Peyer's patch (tissue), 4 donors: ENCODE measurements around the gene STH. TPM values are rescaled to one million over a fixed set of nuclear protein-coding genes. Genes with fewer than 3 reads are reported as not detected.

Source experiments
- DNase-seq, 3 donors: peaks; one replicate each; pipeline ENCODE4 v3.0.0-alpha.2; 2017 to 2019
- H3K27ac ChIP-seq, 4 donors: fragments of 200-600 bp; sonication (generic); one replicate each; pipeline ENCODE4 v1.5.1; 2016 to 2019
- H3K27me3 ChIP-seq, 2 donors: fragments of 200-600 bp; sonication (generic); one replicate each; pipeline ENCODE4 v1.5.1; 2019
- H3K36me3 ChIP-seq, 3 donors: fragments of 200-600 bp; sonication (generic); one replicate each; pipeline ENCODE4 v1.5.1; 2016 to 2019
- H3K4me1 ChIP-seq, 4 donors: fragments of 200-600 bp; sonication (generic); one replicate each; pipeline ENCODE4 v1.5.1; 2016 to 2019
- H3K4me3 ChIP-seq, 4 donors: fragments of 200-600 bp; sonication (generic); 1 replicate in 3 of 4; 2 replicates in 1 of 4; pipeline ENCODE4 v1.5.1; 2016 to 2019; ENCODE audit warnings: mild to moderate bottlenecking in 1 of 4
- H3K9me3 ChIP-seq, 4 donors: fragments of 200-600 bp; sonication (generic); one replicate each; pipeline ENCODE4 v1.5.1; 2016 to 2019; ENCODE audit warnings: mild to moderate bottlenecking in 1 of 4
- CTCF ChIP-seq, 6 experiments: fragments of 450-650 bp in 4 of 6; fragments of 200-600 bp in 2 of 6; sonication (generic) in 1 of 6; IDR thresholded peaks; one replicate each; pipeline ENCODE4 v1.5.1; 2017 to 2019; ENCODE audit warnings: antibody characterized with exemption in 6 of 6, mild to moderate bottlenecking in 3 of 6, moderate library complexity in 1 of 6
- POLR2A ChIP-seq, 2 donors: fragments of 450-650 bp; IDR thresholded peaks; one replicate each; pipeline ENCODE4 v1.5.1; 2017; ENCODE audit warnings: antibody characterized with exemption in 2 of 2, mild to moderate bottlenecking in 2 of 2, moderate library complexity in 2 of 2
- total RNA-seq, 4 donors: library from RNA; depleted of rRNA; stranded (reverse); fragments of >200 nt; gene quantifications; one replicate each; pipeline ENCODE4 v1.1.0, GENCODE V29; 2016

The STH gene
- total RNA-seq, 4 donors from 2014 or later, result not detected

GRCh38 chr17:45992904-45993303, 6.1 kb upstream of the STH start:
- DNase-seq, result no peak
- Histone ChIP-seq H3K36me3 (no peaks in the 10 kb centered on the region), H3K27ac (no peak overlapping the region), H3K4me3 (no peak overlapping the region), H3K9me3 (no peaks in the 10 kb centered on the region), H3K4me1 (no peaks in the 10 kb centered on the region), H3K27me3 (no peaks in the 10 kb centered on the region)
- no peak for TF ChIP-seq CTCF (IDR thresholded peaks at IDR 0.05)
- TF ChIP-seq POLR2A (IDR thresholded peaks at IDR 0.05), result no peak

- H3K9me3 ChIP-seq, result no peaks in the 10 kb centered on the region
- H3K27ac ChIP-seq, result no peak overlapping the region
- TF ChIP-seq CTCF (IDR thresholded peaks at IDR 0.05) (no peak), POLR2A (IDR thresholded peaks at IDR 0.05) (no peak)
- H3K36me3 ChIP-seq, result no peaks in the 10 kb centered on the region
- no peak overlapping the region for H3K4me3 ChIP-seq
- no peaks in the 10 kb centered on the region for H3K27me3 ChIP-seq
- no peaks in the 10 kb centered on the region for H3K4me1 ChIP-seq
- no peak for DNase-seq
Observed at GRCh38 chr17:45993962-45994627, 5.0 kb upstream of the STH start.

- H3K9me3 ChIP-seq, result no peaks in the 10 kb centered on the region
- TF ChIP-seq POLR2A (IDR thresholded peaks at IDR 0.05) (no peak), CTCF (IDR thresholded peaks at IDR 0.05) (no peak)
Observed at GRCh38 chr17:45994987-45995386, 4.1 kb upstream of the STH start.

GRCh38 chr17:45995627-45996270, 3.3 kb upstream of the STH start:
- TF ChIP-seq POLR2A (IDR thresholded peaks at IDR 0.05), result no peak
- TF ChIP-seq CTCF (IDR thresholded peaks at IDR 0.05), result no peak
- no peak overlapping the region for H3K4me3 ChIP-seq
- no peaks in the 10 kb centered on the region for H3K9me3 ChIP-seq
- no peaks in the 10 kb centered on the region for H3K36me3 ChIP-seq
- H3K4me1 ChIP-seq, result no peaks in the 10 kb centered on the region
- H3K27me3 ChIP-seq, result no peaks in the 10 kb centered on the region
- no peak overlapping the region for H3K27ac ChIP-seq
- no peak for DNase-seq

More at GRCh38 chr17:45994987-45995386, 4.1 kb upstream of the STH start:
- no peaks in the 10 kb centered on the region for H3K36me3 ChIP-seq
- DNase-seq, result no peak
- H3K4me3 ChIP-seq, result no peak overlapping the region
- no peaks in the 10 kb centered on the region for H3K4me1 ChIP-seq
- H3K27me3 ChIP-seq, result no peaks in the 10 kb centered on the region
- H3K27ac ChIP-seq, result no peak overlapping the region

GRCh38 chr17:45996282-45996937, 2.6 kb upstream of the STH start:
- no peak overlapping the region for H3K4me3 ChIP-seq
- DNase-seq, result no peak

More at GRCh38 chr17:45996282-45996937, 2.6 kb upstream of the STH start:
- H3K27ac ChIP-seq, result no peak overlapping the region
- H3K36me3 ChIP-seq, result no peaks in the 10 kb centered on the region
- H3K9me3 ChIP-seq, result no peaks in the 10 kb centered on the region
- no peaks in the 10 kb centered on the region for H3K4me1 ChIP-seq
- no peaks in the 10 kb centered on the region for H3K27me3 ChIP-seq
- TF ChIP-seq POLR2A (IDR thresholded peaks at IDR 0.05) (no peak), CTCF (IDR thresholded peaks at IDR 0.05) (no peak)
